H9 (cell line): Measurements from ENCODE around the gene CCL7. TPM values are rescaled to one million over a fixed set of nuclear protein-coding genes. Genes with fewer than 3 reads are reported as not detected.

Experiments used
- DNase-seq: peaks from one replicate; pipeline ENCODE4 v3.0.0-alpha.2; 2017
- H2AFZ ChIP-seq: one replicate; pipeline ENCODE4 v1.6.1; 2013; ENCODE audit warnings: mild to moderate bottlenecking, low read length, control low read depth, moderate library complexity
- H2AK5ac ChIP-seq: 2 replicates; pipeline ENCODE4 v1.6.1; 2013; ENCODE audit warnings: low read length, control low read depth, mixed read lengths; ENCODE audit not compliant: insufficient read length
- H2BK120ac ChIP-seq: one replicate; pipeline ENCODE4 v1.6.1; 2013; ENCODE audit warnings: low read depth, mild to moderate bottlenecking, low read length, control low read depth, inconsistent platforms; ENCODE audit not compliant: poor library complexity, severe bottlenecking
- H2BK12ac ChIP-seq: 2 replicates; pipeline ENCODE4 v1.6.1; 2013; ENCODE audit warnings: low read length, control low read depth, mixed read lengths, low read depth; ENCODE audit not compliant: insufficient read length
- H2BK15ac ChIP-seq: 2 replicates; pipeline ENCODE4 v1.6.1; 2013; ENCODE audit warnings: low read depth, low read length, control low read depth
- H2BK20ac ChIP-seq: one replicate; pipeline ENCODE4 v1.6.1; 2013; ENCODE audit warnings: low read depth, mild to moderate bottlenecking, low read length, control low read depth, inconsistent platforms; ENCODE audit not compliant: poor library complexity, severe bottlenecking
- H2BK5ac ChIP-seq: 2 replicates; pipeline ENCODE4 v1.6.1; 2013; ENCODE audit warnings: low read length, control low read depth, mixed read lengths; ENCODE audit not compliant: insufficient read length
- H3K14ac ChIP-seq: 2 replicates; pipeline ENCODE4 v1.6.1; 2013; ENCODE audit warnings: low read length, control low read depth; ENCODE audit not compliant: insufficient read depth
- H3K18ac ChIP-seq: 2 replicates; pipeline ENCODE4 v1.6.1; 2013; ENCODE audit warnings: low read depth, mild to moderate bottlenecking, mixed read lengths, low read length, control low read depth; ENCODE audit not compliant: insufficient read length
- H3K23ac ChIP-seq: 2 replicates; pipeline ENCODE4 v1.6.1; 2013; ENCODE audit warnings: low read length, control low read depth, mixed read lengths, low read depth; ENCODE audit not compliant: insufficient read length
- H3K23me2 ChIP-seq: 2 replicates; pipeline ENCODE4 v1.6.1; 2013; ENCODE audit warnings: low read depth, mild to moderate bottlenecking, mixed read lengths, low read length, control low read depth; ENCODE audit not compliant: insufficient read length, poor library complexity, severe bottlenecking
- H3K27ac ChIP-seq: 2 replicates; pipeline ENCODE4 v1.5.1; 2013; ENCODE audit warnings: low read length, control low read depth, mixed read lengths, low read depth; ENCODE audit not compliant: insufficient read length
- H3K27me3 ChIP-seq: 2 replicates; pipeline ENCODE4 v1.6.1; 2013; ENCODE audit warnings: low read length, control low read depth, inconsistent platforms; ENCODE audit not compliant: insufficient read depth
- H3K4ac ChIP-seq: 2 replicates; pipeline ENCODE4 v1.6.1; 2013; ENCODE audit warnings: low read depth, mild to moderate bottlenecking, control low read depth, inconsistent platforms, low read length, moderate library complexity
- H3K4me1 ChIP-seq: 2 replicates; pipeline ENCODE4 v1.6.1; 2013; ENCODE audit warnings: low read length, control low read depth, inconsistent platforms; ENCODE audit not compliant: insufficient read depth
- H3K4me2 ChIP-seq: 2 replicates; pipeline ENCODE4 v1.6.1; 2013; ENCODE audit warnings: low read length, control low read depth, mixed read lengths; ENCODE audit not compliant: insufficient read length, insufficient read depth
- H3K56ac ChIP-seq: 2 replicates; pipeline ENCODE4 v1.6.1; 2013; ENCODE audit warnings: low read depth, mild to moderate bottlenecking, mixed read lengths, low read length, control low read depth; ENCODE audit not compliant: insufficient read length
- H3K79me1 ChIP-seq: 2 replicates; pipeline ENCODE4 v1.6.1; 2013; ENCODE audit warnings: low read depth, mild to moderate bottlenecking, moderate library complexity, low read length, control low read depth, inconsistent platforms; ENCODE audit not compliant: insufficient read depth, poor library complexity, severe bottlenecking
- H3K79me2 ChIP-seq: 2 replicates; pipeline ENCODE4 v1.6.1; 2013; ENCODE audit warnings: low read length, control low read depth, inconsistent platforms; ENCODE audit not compliant: insufficient read depth
- H3K9ac ChIP-seq: 2 replicates; pipeline ENCODE4 v1.6.1; 2013; ENCODE audit warnings: low read length, control low read depth, mixed read lengths; ENCODE audit not compliant: insufficient read length; ENCODE audit errors: extremely low read depth
- H3K9me3 ChIP-seq: one replicate; pipeline ENCODE4 v1.6.1; 2013; ENCODE audit warnings: low read depth, low read length, inconsistent platforms; ENCODE audit not compliant: control insufficient read depth
- H3T11ph ChIP-seq: one replicate; pipeline ENCODE4 v1.6.1; 2013; ENCODE audit warnings: mild to moderate bottlenecking, low read length, control low read depth, inconsistent platforms
- H4K20me1 ChIP-seq: one replicate; pipeline ENCODE4 v1.6.1; 2013; ENCODE audit not compliant: control insufficient read depth, insufficient read length, insufficient read depth
- H4K5ac ChIP-seq: 2 replicates; pipeline ENCODE4 v1.6.1; 2013; ENCODE audit warnings: low read depth, mild to moderate bottlenecking, mixed read lengths, low read length, control low read depth; ENCODE audit not compliant: insufficient read length
- H4K8ac ChIP-seq: replicated peaks from 2 replicates; pipeline ENCODE4 v1.6.1; 2013; ENCODE audit warnings: low read length, control low read depth, mixed read lengths, low read depth; ENCODE audit not compliant: insufficient read length
- H4K91ac ChIP-seq: 2 replicates; pipeline ENCODE4 v1.6.1; 2013; ENCODE audit warnings: low read depth, mild to moderate bottlenecking, moderate library complexity, mixed read lengths, low read length, control low read depth; ENCODE audit not compliant: insufficient read length
- H3K27ac Mint-ChIP-seq, 3 experiments: 2 replicates in 2 of 3; 3 replicates in 1 of 3; pipeline ENCODE4 v1.8.0; 2020 to 2021; ENCODE audit warnings: mixed read lengths in 3 of 3, mild to moderate bottlenecking in 1 of 3, moderate library complexity in 1 of 3
- H3K27me3 Mint-ChIP-seq: 2 replicates; pipeline ENCODE4 v1.8.0; 2021; ENCODE audit warnings: low read depth, mild to moderate bottlenecking, moderate library complexity, mixed read lengths
- H3K36me3 Mint-ChIP-seq, 3 experiments: 2 replicates in 2 of 3; 3 replicates in 1 of 3; pipeline ENCODE4 v1.8.0; 2020 to 2021; ENCODE audit warnings: low read depth in 3 of 3, mixed read lengths in 3 of 3; ENCODE audit not compliant: insufficient read depth in 1 of 3
- H3K4me1 Mint-ChIP-seq, 2 experiments: 2 replicates each; pipeline ENCODE4 v1.8.0; 2020; ENCODE audit warnings: mixed read lengths in 2 of 2
- H3K4me3 Mint-ChIP-seq, 2 experiments: 2 replicates in 1 of 2; 3 replicates in 1 of 2; pipeline ENCODE4 v1.8.0; 2020 to 2021; ENCODE audit warnings: mild to moderate bottlenecking in 2 of 2, mixed read lengths in 2 of 2, moderate library complexity in 1 of 2
- H3K9me3 Mint-ChIP-seq, 2 experiments: 2 replicates in 1 of 2; 3 replicates in 1 of 2; pipeline ENCODE4 v1.8.0; 2020; ENCODE audit warnings: mild to moderate bottlenecking in 2 of 2, mixed read lengths in 2 of 2, moderate library complexity in 1 of 2
- WGBS: extraction: QIAGEN DNeasy Blood & Tissue Kit; methylation state at CpG from one replicate; pipeline ENCODE4 v1.1.7; 2013; ENCODE audit warnings: missing lambda C conversion rate, low lambda C conversion rate, mixed read lengths; ENCODE audit not compliant: insufficient read length; ENCODE audit errors: extremely low coverage; 5-methylcytosine and 5-hydroxymethylcytosine counted together
- total RNA-seq: library from RNA; stranded (reverse); gene quantifications from 2 replicates; pipeline ENCODE4 v1.2.1, GENCODE V29; 2021
- TF ChIP-seq, protein P1 (sequence below): fragments of 200-600 bp; sonication (generic); conservative IDR thresholded peaks from 3 replicates; pipeline ENCODE4 v1.8.0; 2021; ENCODE audit warnings: antibody characterized with exemption, mild to moderate bottlenecking

The CCL7 gene
- total RNA-seq, 1 experiment from 2014 or later, result not detected

DNA sequence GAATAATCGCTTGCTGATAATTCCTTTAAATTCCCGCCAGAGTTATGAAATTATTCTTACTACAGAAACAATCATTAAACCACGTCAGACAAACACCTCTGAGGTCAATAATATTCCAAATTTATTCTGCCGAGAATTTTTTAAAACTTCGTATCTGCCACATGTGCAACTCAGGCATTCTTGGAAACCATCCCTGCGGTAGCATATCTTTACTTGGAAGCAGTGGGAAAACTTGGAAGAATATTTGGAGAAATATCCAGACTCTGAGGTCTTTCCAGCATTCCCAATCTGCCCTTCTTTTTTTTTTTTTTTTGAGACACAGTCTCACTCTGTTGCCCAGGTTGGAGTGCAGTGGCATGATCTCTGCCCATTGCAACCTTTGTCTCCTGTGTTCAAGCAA is 13.6 kb downstream of the CCL7 start:
- no peak overlapping the region for H2AFZ ChIP-seq
- H4K8ac ChIP-seq, result no peak overlapping the region
- no peak overlapping the region for H2BK12ac ChIP-seq
- H3K4me3 Mint-ChIP-seq, result no peak overlapping the region
- no peak overlapping the region for H2BK5ac ChIP-seq
- H3K4me1 Mint-ChIP-seq, result 0 out of 4 replicates have a peak, but pooled peaks cover 0 to 2% of the 10 kb centered on the region in 2 experiments
- no peaks in the 10 kb centered on the region for H3K79me2 ChIP-seq
- no peaks in the 10 kb centered on the region for H3K9me3 ChIP-seq
- TF ChIP-seq, protein P1, sequence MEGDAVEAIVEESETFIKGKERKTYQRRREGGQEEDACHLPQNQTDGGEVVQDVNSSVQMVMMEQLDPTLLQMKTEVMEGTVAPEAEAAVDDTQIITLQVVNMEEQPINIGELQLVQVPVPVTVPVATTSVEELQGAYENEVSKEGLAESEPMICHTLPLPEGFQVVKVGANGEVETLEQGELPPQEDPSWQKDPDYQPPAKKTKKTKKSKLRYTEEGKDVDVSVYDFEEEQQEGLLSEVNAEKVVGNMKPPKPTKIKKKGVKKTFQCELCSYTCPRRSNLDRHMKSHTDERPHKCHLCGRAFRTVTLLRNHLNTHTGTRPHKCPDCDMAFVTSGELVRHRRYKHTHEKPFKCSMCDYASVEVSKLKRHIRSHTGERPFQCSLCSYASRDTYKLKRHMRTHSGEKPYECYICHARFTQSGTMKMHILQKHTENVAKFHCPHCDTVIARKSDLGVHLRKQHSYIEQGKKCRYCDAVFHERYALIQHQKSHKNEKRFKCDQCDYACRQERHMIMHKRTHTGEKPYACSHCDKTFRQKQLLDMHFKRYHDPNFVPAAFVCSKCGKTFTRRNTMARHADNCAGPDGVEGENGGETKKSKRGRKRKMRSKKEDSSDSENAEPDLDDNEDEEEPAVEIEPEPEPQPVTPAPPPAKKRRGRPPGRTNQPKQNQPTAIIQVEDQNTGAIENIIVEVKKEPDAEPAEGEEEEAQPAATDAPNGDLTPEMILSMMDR, result no peak
- H4K20me1 ChIP-seq, result no peaks in the 10 kb centered on the region
- H3K79me1 ChIP-seq, result no peaks in the 10 kb centered on the region
- no peak for DNase-seq
- no peak overlapping the region for H3K23ac ChIP-seq
- no peaks in the 10 kb centered on the region for H3K4me1 ChIP-seq
- no peak overlapping the region for H3K27ac ChIP-seq
- no peak overlapping the region for H3K18ac ChIP-seq
- no CpG with 5 or more reads among the region's 6 CpGs for WGBS
- H3K36me3 Mint-ChIP-seq, result no peaks in the 10 kb centered on the region
- no peak overlapping the region for H3T11ph ChIP-seq
- H2BK15ac ChIP-seq, result no peak overlapping the region
- H3K23me2 ChIP-seq, result no peaks in the 10 kb centered on the region
- H3K9ac ChIP-seq, result no peak overlapping the region
- H3K27ac Mint-ChIP-seq, result no peak overlapping the region
- no peak overlapping the region for H2BK20ac ChIP-seq
- H3K27me3 ChIP-seq, result no peaks in the 10 kb centered on the region
- peaks cover 17% of the 10 kb centered on the region for H3K27me3 Mint-ChIP-seq
- H3K9me3 Mint-ChIP-seq, result no peaks in the 10 kb centered on the region
- H3K14ac ChIP-seq, result no peak overlapping the region
- no peak overlapping the region for H2AK5ac ChIP-seq
- no peak overlapping the region for H3K56ac ChIP-seq
- no peak overlapping the region for H3K4me2 ChIP-seq
- H4K5ac ChIP-seq, result no peak overlapping the region
- no peak overlapping the region for H3K4ac ChIP-seq
- H4K91ac ChIP-seq, result no peak overlapping the region
- H2BK120ac ChIP-seq, result no peak overlapping the region
